AG04449 (cell line): ENCODE data around the gene ZBTB2.
"Not testable (repeated sequence)": the region's sequence is repeated elsewhere in the genome, so short reads cannot be mapped to it uniquely, and the experiment has no call there.

Experiments
- CTCF ChIA-PET: fragments of 350-600 bp; formaldehyde crosslinking; extraction: SDS; loops from one replicate; lab custom pipeline; 2021; ENCODE audit warnings: antibody characterized with exemption; lab: Yijun Ruan, JAX
- POLR2A ChIA-PET: fragments of 400-600, 350-600 bp; formaldehyde crosslinking; extraction: SDS; loops from one replicate; lab custom pipeline; 2020; ENCODE audit warnings: antibody characterized with exemption, inconsistent platforms; lab: Yijun Ruan, JAX
- DNase-seq: peaks from one replicate; pipeline ENCODE4 v3.0.0-alpha.2; 2010; ENCODE audit warnings: low read depth, low spot score
- H3K4me3 ChIP-seq: 2 replicates; pipeline ENCODE4 v1.5.1; 2011; ENCODE audit warnings: low read depth, mild to moderate bottlenecking, control low read depth, low read length
- TF ChIP-seq, protein P1 (sequence below): IDR thresholded peaks from one replicate; pipeline ENCODE4 v1.5.1; 2011; ENCODE audit warnings: mild to moderate bottlenecking, moderate library complexity, low read length, control low read depth, inconsistent platforms; ENCODE audit not compliant: insufficient read depth; ENCODE audit errors: missing control alignments

Gene ZBTB2

DNA sequence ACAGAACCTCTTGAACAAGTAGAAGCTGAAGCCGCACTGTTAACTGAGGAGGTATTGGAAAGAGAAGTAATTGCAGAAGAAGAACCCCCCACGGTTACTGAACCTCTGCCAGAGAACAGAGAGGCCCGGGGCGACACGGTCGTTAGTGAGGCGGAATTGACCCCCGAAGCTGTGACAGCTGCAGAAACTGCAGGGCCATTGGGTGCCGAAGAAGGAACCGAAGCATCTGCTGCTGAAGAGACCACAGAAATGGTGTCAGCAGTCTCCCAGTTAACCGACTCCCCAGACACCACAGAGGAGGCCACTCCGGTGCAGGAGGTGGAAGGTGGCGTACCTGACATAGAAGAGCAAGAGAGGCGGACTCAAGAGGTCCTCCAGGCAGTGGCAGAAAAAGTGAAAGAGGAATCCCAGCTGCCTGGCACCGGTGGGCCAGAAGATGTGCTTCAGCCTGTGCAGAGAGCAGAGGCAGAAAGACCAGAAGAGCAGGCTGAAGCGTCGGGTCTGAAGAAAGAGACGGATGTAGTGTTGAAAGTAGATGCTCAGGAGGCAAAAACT lies 40.1 kb downstream of the ZBTB2 start:
- no peak for DNase-seq
- no peak overlapping the region for H3K4me3 ChIP-seq
- ChIA-PET POLR2A (no interaction called here), CTCF (no interaction called here)
- TF ChIP-seq, protein P1, sequence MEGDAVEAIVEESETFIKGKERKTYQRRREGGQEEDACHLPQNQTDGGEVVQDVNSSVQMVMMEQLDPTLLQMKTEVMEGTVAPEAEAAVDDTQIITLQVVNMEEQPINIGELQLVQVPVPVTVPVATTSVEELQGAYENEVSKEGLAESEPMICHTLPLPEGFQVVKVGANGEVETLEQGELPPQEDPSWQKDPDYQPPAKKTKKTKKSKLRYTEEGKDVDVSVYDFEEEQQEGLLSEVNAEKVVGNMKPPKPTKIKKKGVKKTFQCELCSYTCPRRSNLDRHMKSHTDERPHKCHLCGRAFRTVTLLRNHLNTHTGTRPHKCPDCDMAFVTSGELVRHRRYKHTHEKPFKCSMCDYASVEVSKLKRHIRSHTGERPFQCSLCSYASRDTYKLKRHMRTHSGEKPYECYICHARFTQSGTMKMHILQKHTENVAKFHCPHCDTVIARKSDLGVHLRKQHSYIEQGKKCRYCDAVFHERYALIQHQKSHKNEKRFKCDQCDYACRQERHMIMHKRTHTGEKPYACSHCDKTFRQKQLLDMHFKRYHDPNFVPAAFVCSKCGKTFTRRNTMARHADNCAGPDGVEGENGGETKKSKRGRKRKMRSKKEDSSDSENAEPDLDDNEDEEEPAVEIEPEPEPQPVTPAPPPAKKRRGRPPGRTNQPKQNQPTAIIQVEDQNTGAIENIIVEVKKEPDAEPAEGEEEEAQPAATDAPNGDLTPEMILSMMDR: no peak

GRCh38 chr6:151350442-151351145 lies 40.8 kb downstream of the ZBTB2 start:
- H3K4me3 ChIP-seq: no peak overlapping the region
- POLR2A ChIA-PET: no interaction called here
- TF ChIP-seq, protein P1: no peak
- no peak for DNase-seq
- CTCF ChIA-PET: interaction anchor here (1.1 to 1.6 kb wide), 3 partner anchors 10 to 24 kb away, joined by 3 to 4 read pairs (median 3); no protein-coding TSS in a partner anchor

DNA sequence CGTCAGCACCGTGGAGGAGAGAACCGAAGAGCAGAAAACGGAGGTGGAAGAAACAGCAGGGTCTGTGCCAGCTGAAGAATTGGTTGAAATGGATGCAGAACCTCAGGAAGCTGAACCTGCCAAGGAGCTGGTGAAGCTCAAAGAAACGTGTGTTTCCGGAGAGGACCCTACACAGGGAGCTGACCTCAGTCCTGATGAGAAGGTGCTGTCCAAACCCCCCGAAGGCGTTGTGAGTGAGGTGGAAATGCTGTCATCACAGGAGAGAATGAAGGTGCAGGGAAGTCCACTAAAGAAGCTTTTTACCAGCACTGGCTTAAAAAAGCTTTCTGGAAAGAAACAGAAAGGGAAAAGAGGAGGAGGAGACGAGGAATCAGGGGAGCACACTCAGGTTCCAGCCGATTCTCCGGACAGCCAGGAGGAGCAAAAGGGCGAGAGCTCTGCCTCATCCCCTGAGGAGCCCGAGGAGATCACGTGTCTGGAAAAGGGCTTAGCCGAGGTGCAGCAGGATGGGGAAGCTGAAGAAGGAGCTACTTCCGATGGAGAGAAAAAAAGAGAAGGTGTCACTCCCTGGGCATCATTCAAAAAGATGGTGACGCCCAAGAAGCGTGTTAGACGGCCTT lies 41.6 kb downstream of the ZBTB2 start:
- no peak overlapping the region for H3K4me3 ChIP-seq
- POLR2A ChIA-PET: no interaction called here
- TF ChIP-seq, protein P1: no peak
- DNase-seq: no peak
- CTCF ChIA-PET: interaction anchor here (1.1 to 1.6 kb wide), 4 partner anchors 9 to 24 kb away, joined by 3 to 4 read pairs (median 3); no protein-coding TSS in a partner anchor

DNA sequence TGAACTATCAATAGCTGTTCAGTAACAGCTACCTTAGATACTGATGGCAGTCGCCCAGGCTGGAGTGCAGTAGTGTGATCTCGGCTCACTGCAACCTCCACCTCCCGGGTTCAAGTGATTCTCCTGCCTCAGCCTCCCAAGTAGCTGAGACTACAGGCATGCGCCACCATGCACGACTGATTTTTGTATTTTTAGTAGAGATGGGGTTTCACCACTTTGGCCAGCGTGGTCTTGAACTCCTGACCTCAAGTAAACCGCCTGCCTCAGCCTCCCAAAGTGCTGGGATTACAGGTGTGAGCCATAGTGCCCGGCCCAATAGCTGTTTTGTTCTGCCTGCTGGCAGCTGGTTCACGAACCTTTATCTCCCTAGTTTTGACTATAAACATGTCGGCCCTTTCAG lies 48.6 kb downstream of the ZBTB2 start:
- H3K4me3 ChIP-seq, DNase-seq, POLR2A ChIA-PET: not testable (repeated sequence)
- CTCF ChIA-PET: interaction anchor here (1.0 to 1.3 kb wide), 5 partner anchors 18 to 523 kb away, joined by 3 to 4 read pairs (median 3); no protein-coding TSS in a partner anchor

DNA sequence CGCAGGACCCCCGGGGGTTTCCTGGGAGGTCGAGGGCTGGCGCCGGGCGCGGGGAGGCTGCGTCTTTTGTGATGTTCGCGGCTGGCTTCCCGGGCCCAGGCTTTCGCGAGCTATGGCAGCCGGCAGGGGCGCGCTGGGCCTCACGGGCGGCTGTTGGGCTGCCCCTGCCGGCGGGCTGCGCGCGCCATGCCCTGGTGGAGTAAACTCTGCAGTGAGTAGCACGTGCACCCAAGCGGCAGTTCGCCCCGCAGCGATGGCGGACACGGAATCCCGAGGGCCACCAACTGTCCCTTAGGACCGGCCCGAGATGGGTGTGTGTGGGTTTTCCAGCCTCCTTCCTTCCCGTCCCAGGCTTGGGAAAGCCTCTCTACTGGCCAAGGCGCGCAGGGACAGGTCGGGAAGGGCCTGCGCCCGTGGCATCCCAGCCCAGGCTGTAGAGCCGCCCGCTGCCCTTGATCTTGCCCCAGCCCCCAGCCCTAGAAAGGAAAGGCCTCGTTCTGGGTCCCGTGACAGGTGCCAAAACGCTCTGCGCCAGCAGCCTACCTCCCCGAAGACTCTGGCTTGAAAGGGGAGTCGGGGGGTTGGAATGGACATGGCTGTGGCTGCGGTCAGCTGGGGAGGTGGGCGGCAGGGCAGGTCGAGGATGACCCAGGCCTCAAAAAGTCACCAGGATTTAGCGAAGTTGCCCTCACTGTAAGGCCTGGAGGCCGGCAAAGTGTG lies 49.7 kb downstream of the ZBTB2 start:
- TF ChIP-seq, protein P1: no peak
- CTCF ChIA-PET: interaction anchor here (1.0 kb wide), 1 partner anchor 17 kb away, joined by 4 read pairs; no protein-coding TSS in a partner anchor

GRCh38 chr6:151340219-151340978 lies 51.0 kb downstream of the ZBTB2 start:
- CTCF ChIA-PET: interaction anchor here (0.6 to 1.9 kb wide), 7 partner anchors 9 to 522 kb away, joined by 3 to 10 read pairs (median 4); no protein-coding TSS in a partner anchor
- POLR2A ChIA-PET: no interaction called here
- DNase-seq: no peak
- H3K4me3 ChIP-seq: no peak overlapping the region
- TF ChIP-seq, protein P1: no peak

More for the DNA sequence above, 49.7 kb downstream of the ZBTB2 start:
- H3K4me3 ChIP-seq: no peak overlapping the region
- POLR2A ChIA-PET: no interaction called here
- DNase-seq: no peak
